DMS153 treated with DMSO at 0.1 percent for 48 hours (cell line): ENCODE data around the gene IL17D.

Source experiments
- DNase-seq: peaks from one replicate; lab custom pipeline; 2025; ENCODE audit not compliant: unreplicated experiment; lab: John Stamatoyannopoulos, UW

Gene IL17D

DNA sequence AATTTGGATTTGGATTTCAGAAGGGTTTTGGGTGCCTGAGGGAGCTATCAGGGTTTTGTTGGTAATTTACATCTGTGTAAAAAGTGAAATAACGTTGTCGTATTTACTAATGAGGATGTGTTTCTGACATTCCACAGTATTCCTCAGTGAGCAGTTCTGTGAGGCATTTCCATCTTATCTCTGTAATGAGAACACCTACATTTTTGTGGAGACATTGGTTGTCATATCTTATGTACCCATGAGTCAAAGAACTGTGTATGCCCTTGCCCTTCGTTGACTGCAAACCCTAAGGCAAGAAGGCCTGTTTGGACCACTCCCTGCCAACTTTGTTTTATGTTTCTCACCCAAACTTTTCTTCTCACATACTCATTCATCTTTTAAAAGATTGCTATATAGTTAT is 14.2 kb upstream of the IL17D start:
- DNase-seq = no peak

GRCh38 chr13:20691616-20692015 is 11.9 kb upstream of the IL17D start:
- DNase-seq = no peak

DNA sequence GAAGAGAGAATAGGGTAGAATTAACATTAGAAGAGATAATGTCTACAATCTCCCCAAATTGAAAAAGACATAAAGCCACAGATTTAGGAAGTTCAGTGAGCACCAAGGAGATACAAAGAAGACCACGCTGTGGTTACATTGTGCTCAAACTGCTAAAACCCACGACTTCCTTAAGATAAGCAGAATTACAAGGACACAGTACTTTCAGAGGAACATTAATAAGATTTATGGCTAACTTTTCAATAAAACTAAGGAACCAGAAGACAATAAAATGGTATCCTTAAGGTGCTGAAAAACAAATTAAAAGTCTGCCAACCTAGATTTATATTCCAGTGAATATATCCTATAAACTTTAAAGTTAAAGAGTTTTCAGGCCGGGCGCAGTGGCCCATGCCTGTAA is 7.4 kb upstream of the IL17D start:
- DNase-seq = no peak

DNA sequence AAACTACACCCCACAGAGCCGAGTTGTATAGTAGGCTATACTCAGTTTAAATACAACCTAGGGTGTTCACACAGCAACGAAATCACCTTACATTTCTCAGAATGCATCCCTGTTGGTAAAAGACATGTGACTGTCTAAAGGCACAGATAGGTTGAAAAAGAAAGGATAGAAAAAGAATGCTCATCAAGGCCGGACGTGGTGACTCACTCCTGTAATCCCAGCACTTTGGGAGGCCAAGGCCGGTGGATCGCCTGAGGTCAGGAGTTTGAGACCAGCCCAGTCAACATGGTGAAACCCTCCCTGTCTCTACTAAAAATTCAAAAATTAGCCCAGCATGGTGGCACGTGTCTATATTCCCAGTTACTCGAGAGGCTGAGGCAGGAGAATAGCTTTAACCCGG is 3.8 kb upstream of the IL17D start:
- DNase-seq = no peak

- no peak for DNase-seq
Observed at GRCh38 chr13:20700288-20700687, 3.2 kb upstream of the IL17D start.

- DNase-seq = no peak
Observed at GRCh38 chr13:20701461-20701860, 2.0 kb upstream of the IL17D start.

GRCh38 chr13:20702530-20702914 is 977 bp upstream of the IL17D start:
- DNase-seq = no peak

DNA sequence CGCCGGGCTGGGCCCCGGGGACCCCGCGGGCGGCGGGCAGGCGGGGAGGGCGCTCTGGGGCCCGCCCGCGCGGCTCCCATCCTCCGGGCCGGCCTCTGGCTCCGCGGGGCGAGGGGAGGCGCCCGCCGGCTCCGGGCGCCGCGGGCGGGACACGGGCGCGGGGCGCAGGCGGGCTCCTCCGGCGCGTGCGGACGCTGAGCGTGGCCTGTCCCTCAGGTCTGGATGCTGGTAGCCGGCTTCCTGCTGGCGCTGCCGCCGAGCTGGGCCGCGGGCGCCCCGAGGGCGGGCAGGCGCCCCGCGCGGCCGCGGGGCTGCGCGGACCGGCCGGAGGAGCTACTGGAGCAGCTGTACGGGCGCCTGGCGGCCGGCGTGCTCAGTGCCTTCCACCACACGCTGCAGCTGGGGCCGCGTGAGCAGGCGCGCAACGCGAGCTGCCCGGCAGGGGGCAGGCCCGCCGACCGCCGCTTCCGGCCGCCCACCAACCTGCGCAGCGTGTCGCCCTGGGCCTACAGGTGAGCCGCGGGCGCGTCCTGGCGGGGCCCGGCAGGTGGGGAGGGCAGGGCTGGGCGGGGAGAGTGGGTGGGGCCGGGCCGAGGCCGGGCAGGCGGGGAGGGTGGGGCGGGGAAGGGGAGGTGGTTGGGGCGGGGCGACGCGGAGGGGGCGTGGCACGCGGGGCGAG is 420 bp downstream of the IL17D start:
- DNase-seq = peak; percentile 78

GRCh38 chr13:20704459-20705069 is 1.1 kb downstream of the IL17D start:
- no peak for DNase-seq

DNA sequence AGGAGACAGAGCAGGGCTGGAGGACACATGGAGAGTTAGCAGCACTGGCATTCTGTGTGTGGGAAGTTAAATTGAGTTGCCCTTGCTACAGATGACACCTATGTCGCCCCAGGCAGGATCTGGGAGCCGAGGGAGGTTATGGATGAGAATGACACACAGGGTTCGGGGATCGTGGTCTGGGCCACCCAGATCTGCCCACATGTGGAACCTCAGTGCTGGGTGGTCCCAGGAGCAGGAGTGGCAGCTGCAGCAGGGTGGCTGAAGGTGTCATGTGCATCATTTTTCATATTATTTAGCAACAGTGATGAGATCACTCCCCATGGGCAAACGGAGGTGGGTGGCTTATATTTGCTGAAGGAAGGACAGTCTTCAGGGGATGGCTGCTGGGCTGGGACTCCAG is 3.2 kb downstream of the IL17D start:
- DNase-seq = no peak

- no peak for DNase-seq
Observed at GRCh38 chr13:20708216-20708615, 4.7 kb downstream of the IL17D start.

GRCh38 chr13:20709369-20709768 is 5.9 kb downstream of the IL17D start:
- DNase-seq = no peak

DNA sequence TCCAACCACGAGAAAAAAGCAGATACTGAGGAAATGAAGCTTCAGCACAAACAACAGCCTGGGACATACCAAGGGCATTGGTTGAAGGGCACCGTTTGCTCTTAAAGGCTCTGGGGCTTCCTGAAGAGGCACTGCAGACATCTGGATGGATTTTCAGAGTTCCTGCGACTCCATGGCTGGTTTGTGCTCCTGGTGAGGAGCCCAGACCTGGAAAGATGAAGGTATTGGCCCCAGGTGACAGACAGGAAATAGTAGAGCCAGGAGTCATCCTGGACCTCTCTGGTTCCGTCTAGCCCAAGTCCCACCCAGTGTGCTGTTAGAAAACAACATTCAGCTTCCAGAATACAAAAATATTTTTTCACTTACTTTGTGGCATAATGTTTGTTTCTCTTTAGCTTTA is 6.3 kb downstream of the IL17D start:
- DNase-seq = no peak

DNA sequence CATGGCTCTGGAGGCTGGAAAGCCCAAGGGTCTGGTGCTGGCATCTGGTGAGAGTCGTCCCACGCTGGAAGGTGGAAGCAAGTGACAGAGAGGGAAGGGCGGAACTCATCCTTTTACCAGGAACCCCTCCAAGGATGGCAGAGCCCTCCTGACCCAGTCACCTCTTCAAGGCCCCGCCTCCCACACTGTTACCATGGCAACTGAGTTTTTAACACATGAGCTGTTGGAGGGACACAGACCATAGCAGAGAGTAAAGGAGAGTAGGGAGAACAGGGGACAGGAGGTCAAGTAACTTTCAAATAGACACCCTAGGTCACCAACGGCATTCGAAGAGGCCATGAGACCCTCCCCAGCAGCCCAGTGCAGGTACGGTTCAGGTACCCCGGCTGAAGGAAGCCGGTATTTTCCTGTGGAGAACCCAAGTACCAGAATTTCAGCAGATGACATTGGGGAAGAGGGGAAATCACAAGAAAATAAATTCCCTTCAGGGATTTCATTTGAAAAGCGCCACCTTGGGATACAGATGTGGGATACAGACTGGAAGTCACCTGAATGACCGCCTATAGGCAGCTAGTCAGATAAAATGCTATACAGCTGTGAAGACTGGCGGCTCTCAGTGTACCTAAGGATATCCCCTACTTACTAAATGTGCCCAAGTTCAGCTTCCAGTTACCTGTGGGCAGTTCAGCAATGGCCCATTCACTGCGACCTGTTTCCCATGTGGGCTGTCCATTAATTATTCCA is 8.0 kb downstream of the IL17D start:
- DNase-seq = no peak

DNA sequence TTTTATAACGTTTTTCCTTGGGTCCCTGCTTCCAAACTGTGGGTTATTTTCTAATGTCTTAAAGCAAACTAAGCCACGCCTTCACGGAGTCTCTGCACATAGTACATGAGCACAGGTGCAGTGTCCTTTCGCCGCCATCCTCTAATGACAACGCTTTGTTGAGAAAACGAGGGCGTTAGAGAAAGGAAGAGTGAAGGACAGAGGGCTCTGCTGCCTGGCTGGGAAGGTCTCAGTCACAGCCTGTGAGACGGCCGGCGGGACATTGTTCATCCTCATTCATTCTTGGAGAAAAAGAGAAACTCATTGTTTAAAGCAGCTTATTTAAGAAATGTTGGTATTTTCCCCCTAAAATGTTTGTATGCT is 9.5 kb downstream of the IL17D start:
- no peak for DNase-seq

DNA sequence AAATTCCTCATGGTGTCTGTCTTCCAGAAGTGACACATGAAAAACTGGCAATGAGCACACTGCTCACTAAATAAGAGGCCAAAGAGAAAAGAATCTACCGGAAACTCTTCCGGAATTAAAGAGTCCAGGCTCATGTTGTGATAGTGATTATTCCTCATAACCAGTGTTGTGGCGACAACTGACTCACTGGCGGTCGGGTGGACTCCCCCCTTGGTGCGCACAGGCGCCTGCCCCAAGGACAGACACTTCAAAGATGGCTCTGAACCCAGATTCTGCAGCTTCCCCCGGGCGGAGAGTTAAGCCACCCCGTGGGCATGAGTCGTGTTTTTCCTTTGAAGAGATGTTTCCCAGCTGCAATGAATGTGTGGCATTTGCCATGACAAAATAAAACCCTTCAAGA is 10.3 kb downstream of the IL17D start:
- DNase-seq = no peak

- DNase-seq = no peak
Observed at GRCh38 chr13:20714161-20714560, 10.7 kb downstream of the IL17D start.

GRCh38 chr13:20714563-20715329 is 11.2 kb downstream of the IL17D start:
- no peak for DNase-seq

DNA sequence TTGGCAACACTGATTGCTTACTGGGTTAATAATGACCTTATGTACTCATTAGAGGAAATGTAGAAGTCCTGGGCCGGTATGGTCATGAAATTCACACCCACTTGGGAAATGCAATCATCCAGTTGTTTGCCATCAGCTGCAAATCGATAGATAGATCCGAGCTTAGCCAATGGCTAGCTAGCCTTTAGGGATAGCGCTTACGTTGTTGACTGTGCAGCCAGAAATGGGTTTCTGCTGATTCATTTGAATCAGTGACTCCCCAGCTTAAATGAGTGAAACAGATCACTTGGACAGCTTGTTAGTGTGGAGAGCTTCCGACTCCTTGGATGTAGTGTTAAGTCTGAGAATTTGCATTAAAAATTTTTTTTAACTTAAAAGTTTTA is 11.8 kb downstream of the IL17D start:
- no peak for DNase-seq

DNA sequence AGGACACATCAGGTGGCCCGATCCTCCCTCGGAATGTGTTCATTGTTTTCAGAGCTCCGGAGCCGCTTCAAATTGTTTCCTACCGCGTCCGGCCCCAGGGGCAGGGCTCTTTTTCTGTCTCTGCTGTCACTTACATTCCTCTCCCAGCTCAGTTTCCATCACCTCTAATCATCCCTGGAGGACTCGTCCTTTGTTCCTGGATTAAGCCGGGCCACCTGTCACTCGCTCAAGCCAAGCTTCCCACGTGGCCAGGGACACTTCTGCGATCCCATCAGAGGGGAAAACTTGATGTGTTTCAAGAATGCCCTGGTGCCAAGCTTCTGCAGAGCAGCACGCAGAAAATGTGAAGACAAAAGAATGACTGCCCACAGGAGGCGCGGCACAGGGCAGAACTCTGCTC is 13.5 kb downstream of the IL17D start:
- no peak for DNase-seq

DNA sequence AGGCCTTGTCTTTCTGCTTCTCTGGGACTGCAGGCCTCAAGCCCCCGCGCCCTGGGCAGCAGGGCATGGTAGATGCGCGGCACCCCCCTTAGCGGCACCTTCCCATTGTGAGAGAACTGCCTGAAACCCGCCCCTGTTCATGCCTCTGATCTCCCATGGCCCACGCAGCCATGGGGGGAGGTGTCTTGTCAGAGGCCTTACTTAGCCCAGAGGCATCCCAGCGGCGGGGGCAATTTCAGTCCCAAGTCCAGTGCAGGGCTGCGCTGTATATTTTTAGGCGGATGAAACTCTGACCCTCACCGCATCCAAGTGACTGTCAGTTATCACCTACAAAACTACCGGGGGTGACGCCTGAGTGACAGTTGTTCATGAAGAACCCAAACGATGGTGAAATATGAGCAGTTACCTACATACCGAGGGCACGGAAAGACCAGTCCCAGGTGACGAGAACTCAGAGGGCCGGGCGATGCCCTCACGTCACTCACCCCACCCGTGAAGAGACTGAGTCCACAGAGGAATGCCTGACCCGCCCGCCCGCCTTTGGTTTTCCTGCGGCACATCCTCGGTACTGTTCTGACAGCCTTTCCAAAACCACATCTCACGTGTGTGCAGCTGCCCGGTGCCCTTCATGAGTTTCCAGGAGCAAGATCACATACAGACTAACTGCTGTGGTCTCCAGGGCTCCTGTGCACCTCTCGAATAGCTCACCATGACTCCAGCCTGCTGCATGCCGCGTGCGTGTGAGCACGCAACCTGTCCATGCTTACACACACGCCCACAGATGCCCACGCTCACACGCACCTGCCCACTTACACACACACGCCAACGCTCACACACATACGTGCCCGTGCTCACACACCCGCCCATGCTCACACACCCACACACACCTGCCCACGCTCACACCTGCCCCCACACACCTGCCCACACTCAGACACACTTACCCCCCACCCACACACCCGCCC is 14.4 kb downstream of the IL17D start:
- no peak for DNase-seq
